CD4-positive, alpha-beta T cell (primary cell): ENCODE results near the gene MIR17HG. TPM values are rescaled to one million over a fixed set of nuclear protein-coding genes. Genes with fewer than 3 reads are reported as not detected.

Experiments used
- ATAC-seq: fragments of 200-7000 bp; cut with Tn5 transposase; one replicate; pipeline ENCODE4 v1.10.0; 2022; ENCODE audit warnings: mild to moderate bottlenecking; ENCODE audit not compliant: poor library complexity
- CTCF ChIA-PET: fragments of 350-600 bp; sonication (Branson Sonifier 250); formaldehyde crosslinking; loops from one replicate; lab custom pipeline; 2021; ENCODE audit warnings: antibody characterized with exemption, inconsistent platforms; lab: Charles Lee
- POLR2A ChIA-PET: fragments of 350-600 bp; sonication (Branson Sonifier 250); formaldehyde crosslinking; loops from one replicate; lab custom pipeline; 2021; ENCODE audit warnings: antibody characterized with exemption, inconsistent platforms; lab: Charles Lee
- DNase-seq, 14 experiments: peaks; one replicate each; pipeline ENCODE4 v3.0.0-alpha.2; 2013 to 2020; ENCODE audit warnings: mixed read lengths in 2 of 14
- H3K27ac ChIP-seq, 2 donors: one replicate each; pipeline versions ENCODE4 v1.5.1 to v1.7.0; 2013; ENCODE audit warnings: low read length in 2 of 2, low read depth in 1 of 2, mild to moderate bottlenecking in 1 of 2
- H3K27me3 ChIP-seq, 2 experiments: 1 replicate in 1 of 2; 2 replicates in 1 of 2; pipeline versions ENCODE4 v1.6.1 to v1.7.0; 2013; ENCODE audit warnings: low read length in 2 of 2, control low read depth in 1 of 2, mild to moderate bottlenecking in 1 of 2, moderate library complexity in 1 of 2; ENCODE audit not compliant: insufficient read depth in 2 of 2, control insufficient read depth in 1 of 2
- H3K36me3 ChIP-seq: one replicate; pipeline ENCODE4 v1.6.1; 2013; ENCODE audit warnings: low read length, control low read depth; ENCODE audit not compliant: insufficient read depth
- H3K4me1 ChIP-seq: one replicate; pipeline ENCODE4 v1.6.1; 2013; ENCODE audit warnings: low read length, control low read depth; ENCODE audit not compliant: insufficient read depth
- H3K4me3 ChIP-seq: one replicate; pipeline ENCODE4 v1.5.1; 2013; ENCODE audit warnings: mild to moderate bottlenecking, low read length, moderate library complexity
- H3K9me3 ChIP-seq, 2 experiments: 1 replicate in 1 of 2; 2 replicates in 1 of 2; pipeline versions ENCODE4 v1.6.1 to v1.7.0; 2013; ENCODE audit warnings: low read length in 2 of 2, mild to moderate bottlenecking in 2 of 2, control low read depth in 1 of 2, moderate library complexity in 1 of 2; ENCODE audit not compliant: control insufficient read depth in 1 of 2, insufficient read depth in 1 of 2
- H3K27ac Mint-ChIP-seq: one replicate; pipeline ENCODE4 v1.8.0; 2020; ENCODE audit warnings: mixed read lengths
- H3K27me3 Mint-ChIP-seq: one replicate; pipeline ENCODE4 v1.8.0; 2021; ENCODE audit warnings: mixed read lengths
- H3K36me3 Mint-ChIP-seq: one replicate; pipeline ENCODE4 v1.8.0; 2021; ENCODE audit warnings: low read depth, mixed read lengths
- H3K4me1 Mint-ChIP-seq: one replicate; pipeline ENCODE4 v1.8.0; 2021; ENCODE audit warnings: low read depth, mixed read lengths
- H3K4me3 Mint-ChIP-seq: one replicate; pipeline ENCODE4 v1.8.0; 2020; ENCODE audit warnings: mild to moderate bottlenecking, mixed read lengths
- H3K9me3 Mint-ChIP-seq: one replicate; pipeline ENCODE4 v1.8.0; 2020; ENCODE audit warnings: mixed read lengths
- intact Hi-C, 2 experiments: fragments of 100-400 bp; cut with DNase I in 1 of 2; cut with micrococcal nuclease in 1 of 2; formaldehyde crosslinking; loops; one replicate each; pipeline versions ENCODE4 v1.15.1 to v1.9.0; 2023 to 2025; cut with DNase I, micrococcal nuclease
- polyA plus RNA-seq, 2 donors: library from polyadenylated mRNA; unstranded; fragments of 120-200 nt; gene quantifications; one replicate each; pipeline ENCODE4 v1.2.1, GENCODE V29; 2013
- total RNA-seq, 174 experiments: library from RNA in 2 of 174; stranded (reverse) in 2 of 174; gene quantifications; one replicate each; pipeline ENCODE4 v1.2.3 and lab custom pipeline; 2021 to 2026
- TF ChIP-seq, protein P1 (sequence below): fragments of 200-600 bp; IDR thresholded peaks from one replicate; pipeline ENCODE4 v1.8.0; 2022; ENCODE audit warnings: antibody characterized with exemption, mild to moderate bottlenecking

MIR17HG gene
- total RNA-seq (1 to 10 TPM; 6.0 to 6.6 TPM), total RNA-seq (lab: John Stamatoyannopoulos, UW) (11.3 to 607 (median 70.2) reads per million in 172 experiments)
- 1.4 TPM for polyA plus RNA-seq (2013, experiment 1 of 2)
- 5.6 TPM for polyA plus RNA-seq (2013, experiment 2 of 2)

DNA sequence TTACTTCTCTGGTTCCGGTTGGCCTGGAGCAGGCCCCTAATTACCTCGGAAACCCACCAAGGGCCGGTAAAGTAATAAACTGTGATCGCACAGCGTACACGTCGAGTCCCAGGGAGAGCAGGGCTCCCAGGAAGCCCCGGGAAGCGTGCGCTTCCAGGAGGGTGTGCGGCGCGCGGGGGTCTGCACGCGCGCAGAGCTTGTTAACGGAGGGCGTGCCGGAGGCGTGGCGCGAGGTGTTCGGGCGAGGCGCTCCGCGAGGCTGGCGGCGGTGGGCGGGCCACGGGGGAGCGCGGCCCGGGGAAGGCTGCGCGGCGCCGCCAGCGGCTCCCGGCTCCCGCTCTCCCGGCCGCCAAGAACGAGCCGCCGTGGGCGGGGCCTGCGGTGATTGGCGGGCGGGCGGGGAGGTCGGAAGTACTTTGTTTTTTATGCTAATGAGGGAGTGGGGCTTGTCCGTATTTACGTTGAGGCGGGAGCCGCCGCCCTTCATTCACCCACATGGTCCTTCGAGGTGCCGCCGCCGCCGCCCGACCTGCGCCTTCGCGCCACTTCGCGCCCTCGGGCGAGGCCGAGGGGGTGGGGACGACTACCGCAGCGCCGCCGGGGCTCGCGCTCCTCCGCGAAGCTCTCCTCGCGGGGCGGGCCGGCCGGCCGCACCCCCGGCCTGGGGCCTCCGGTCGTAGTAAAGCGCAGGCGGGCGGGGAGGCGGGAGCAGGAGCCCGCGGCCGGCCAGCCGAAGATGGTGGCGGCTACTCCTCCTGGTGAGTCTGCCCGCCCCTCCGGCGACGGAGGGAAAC lies at the start of gene MIR17HG:
TSS of gene MIR17HG (plus strand) at position 486 of the 794 bp plus-strand sequence.
- Mint-ChIP-seq H3K4me3 (peak within 1 kb of the TSS; percentile 93), H3K27ac (peak within 1 kb of the TSS; percentile 90)
- ATAC-seq: peak; percentile 57

DNA sequence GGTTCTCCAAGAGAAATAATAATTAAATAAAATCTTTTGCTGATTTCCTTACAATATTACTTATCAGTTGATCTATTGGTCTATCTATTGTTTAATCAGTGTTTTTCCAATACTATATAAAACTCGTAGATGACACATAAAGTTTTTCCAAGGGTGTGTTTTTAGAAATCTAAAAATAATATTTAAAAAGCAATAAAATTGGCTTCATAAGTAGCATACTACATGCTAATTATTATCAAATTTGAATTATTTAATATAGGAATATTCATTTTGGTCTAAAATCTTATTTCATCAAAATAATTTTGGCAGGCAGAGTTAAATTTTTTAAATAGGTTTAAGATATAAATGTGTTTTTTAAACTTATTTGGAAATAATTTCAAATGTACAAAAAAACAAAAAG lies 49.4 kb upstream of the MIR17HG start:
- intact Hi-C loops: no loop called here
- Histone ChIP-seq H3K4me1 (no peaks in the 10 kb centered on the region), H3K27ac (no peak overlapping the region), H3K4me3 (no peak overlapping the region), H3K27me3 (no peaks in the 10 kb centered on the region), H3K36me3 (no peaks in the 10 kb centered on the region), H3K9me3 (no peaks in the 10 kb centered on the region)
- POLR2A ChIA-PET: no interaction called here
- Mint-ChIP-seq H3K9me3 (no peaks in the 10 kb centered on the region), H3K27ac (no peak overlapping the region), H3K4me3 (no peak overlapping the region), H3K36me3 (no peaks in the 10 kb centered on the region), H3K4me1 (no peaks in the 10 kb centered on the region), H3K27me3 (peaks cover 15% of the 10 kb centered on the region)
- DNase-seq (no peak), ATAC-seq (no peak)
- CTCF ChIA-PET: no interaction called here
- TF ChIP-seq, protein P1, sequence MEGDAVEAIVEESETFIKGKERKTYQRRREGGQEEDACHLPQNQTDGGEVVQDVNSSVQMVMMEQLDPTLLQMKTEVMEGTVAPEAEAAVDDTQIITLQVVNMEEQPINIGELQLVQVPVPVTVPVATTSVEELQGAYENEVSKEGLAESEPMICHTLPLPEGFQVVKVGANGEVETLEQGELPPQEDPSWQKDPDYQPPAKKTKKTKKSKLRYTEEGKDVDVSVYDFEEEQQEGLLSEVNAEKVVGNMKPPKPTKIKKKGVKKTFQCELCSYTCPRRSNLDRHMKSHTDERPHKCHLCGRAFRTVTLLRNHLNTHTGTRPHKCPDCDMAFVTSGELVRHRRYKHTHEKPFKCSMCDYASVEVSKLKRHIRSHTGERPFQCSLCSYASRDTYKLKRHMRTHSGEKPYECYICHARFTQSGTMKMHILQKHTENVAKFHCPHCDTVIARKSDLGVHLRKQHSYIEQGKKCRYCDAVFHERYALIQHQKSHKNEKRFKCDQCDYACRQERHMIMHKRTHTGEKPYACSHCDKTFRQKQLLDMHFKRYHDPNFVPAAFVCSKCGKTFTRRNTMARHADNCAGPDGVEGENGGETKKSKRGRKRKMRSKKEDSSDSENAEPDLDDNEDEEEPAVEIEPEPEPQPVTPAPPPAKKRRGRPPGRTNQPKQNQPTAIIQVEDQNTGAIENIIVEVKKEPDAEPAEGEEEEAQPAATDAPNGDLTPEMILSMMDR: no peak

More for the DNA sequence above, at the start of gene MIR17HG:
- Histone ChIP-seq H3K36me3 (peaks cover 22% of the 10 kb centered on the region), H3K4me1 (peaks cover 16% of the 10 kb centered on the region), H3K4me3 (peak within 1 kb of the TSS; percentile 69), H3K27ac (peak within 1 kb of the TSS; percentile 12 to 50), H3K9me3 (no peaks in the 10 kb centered on the region), H3K27me3 (no peaks in the 10 kb centered on the region)
- Mint-ChIP-seq H3K36me3 (peaks cover 40% of the 10 kb centered on the region), H3K9me3 (no peaks in the 10 kb centered on the region), H3K27me3 (no peaks in the 10 kb centered on the region), H3K4me1 (peaks cover 41% of the 10 kb centered on the region)
- ChIA-PET CTCF (interaction anchor here (1.2 kb wide), 1 partner anchor 34 kb away, joined by 4 read pairs; no protein-coding TSS in a partner anchor), POLR2A (interaction anchor here (1.0 to 2.2 kb wide), 5 partner anchors 11 to 52 kb away, joined by 3 to 11 read pairs (median 3); partner anchors contain the start of gene GPC5)
- intact Hi-C loops: loop anchor here in 1 of 2 experiments (2.0 kb wide), 1 partner anchor 51 kb away; the partner anchor contains the start of gene GPC5
- DNase-seq: peak; percentile 64 to 93 (median 84)
- TF ChIP-seq, protein P1: no peak

DNA sequence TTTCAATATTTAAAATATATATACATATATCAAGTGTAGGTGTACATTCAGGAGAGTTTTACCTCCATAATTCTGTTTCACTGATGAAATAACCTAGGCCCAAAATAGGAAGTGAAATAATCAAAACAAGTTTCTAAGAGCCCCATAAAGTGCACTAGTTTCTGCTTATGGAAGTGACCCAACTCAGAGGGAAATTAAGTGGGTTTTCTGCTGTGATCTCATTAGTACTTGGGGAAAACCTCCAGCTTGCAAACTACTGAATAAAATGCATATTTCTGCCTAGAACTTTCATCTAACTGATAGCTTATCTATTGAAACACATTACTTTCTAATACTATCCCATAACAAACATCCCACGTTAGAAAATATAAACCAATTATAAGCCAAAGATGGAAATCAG lies 45.4 kb upstream of the MIR17HG start:
- Mint-ChIP-seq H3K36me3 (no peaks in the 10 kb centered on the region), H3K27me3 (peaks cover 11% of the 10 kb centered on the region), H3K9me3 (no peaks in the 10 kb centered on the region), H3K4me3 (no peak overlapping the region), H3K27ac (no peak overlapping the region), H3K4me1 (no peaks in the 10 kb centered on the region)
- intact Hi-C loops: no loop called here
- no peaks in the 10 kb centered on the region for H3K9me3 ChIP-seq
- H3K27ac ChIP-seq: no peak overlapping the region
- ATAC-seq (no peak), DNase-seq (no peak)
- ChIA-PET CTCF (interaction anchor here (1.1 kb wide), 1 partner anchor 11 kb away, joined by 4 read pairs; no protein-coding TSS in a partner anchor), POLR2A (interaction anchor here (0.6 kb wide), 1 partner anchor 12 kb away, joined by 3 read pairs; no protein-coding TSS in a partner anchor)
- TF ChIP-seq, protein P1: no peak
- no peaks in the 10 kb centered on the region for H3K27me3 ChIP-seq
- H3K4me1 ChIP-seq: no peaks in the 10 kb centered on the region
- no peak overlapping the region for H3K4me3 ChIP-seq
- no peaks in the 10 kb centered on the region for H3K36me3 ChIP-seq
